Measurements from ENCODE around the gene B4GALT1.

DNA sequence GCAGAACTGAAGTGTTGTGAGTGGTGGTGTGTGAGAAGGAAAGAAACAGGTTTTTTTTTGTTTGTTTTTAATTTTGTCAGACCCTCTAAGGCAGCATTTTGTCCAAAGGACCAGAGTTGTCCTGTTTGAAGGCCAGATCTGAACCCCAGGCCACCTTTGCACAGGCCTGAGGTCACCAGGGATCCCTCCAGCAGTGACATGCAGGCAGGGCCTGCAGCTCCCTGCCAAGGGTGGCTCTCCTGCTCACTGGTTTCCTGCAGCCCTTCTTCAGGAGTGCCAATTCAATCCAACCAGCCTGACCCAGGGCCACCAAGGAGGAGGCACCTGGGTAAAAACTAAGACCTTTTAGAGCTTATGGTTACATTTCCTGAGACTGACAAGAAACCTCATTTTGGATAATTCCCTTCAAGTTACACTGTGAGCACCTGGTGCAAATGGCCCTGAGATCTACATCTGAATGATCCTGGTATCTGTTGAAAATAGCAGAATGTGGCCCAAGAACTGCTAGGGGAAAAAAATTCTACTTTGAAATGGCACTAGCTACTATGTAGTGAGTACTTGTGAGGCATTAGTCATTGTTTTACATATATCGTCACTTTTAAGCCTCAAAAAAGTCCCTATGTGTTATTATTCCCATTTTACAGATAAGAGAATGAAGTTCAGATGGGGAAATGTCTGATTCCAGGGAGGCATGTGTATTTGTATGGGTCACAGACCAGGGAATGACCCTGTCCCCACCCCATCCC is 57.1 kb downstream of the B4GALT1 start:
- TF ChIP-seq POLR2A (IDR thresholded peaks at IDR 0.05; ENCODE audit: low read length) (no peak), GATA1 (IDR thresholded peaks at IDR 0.05; ENCODE audit: low read depth, low read length) (no peak)
